ENCODE results near the gene RAPGEF2.

RAPGEF2 gene

DNA sequence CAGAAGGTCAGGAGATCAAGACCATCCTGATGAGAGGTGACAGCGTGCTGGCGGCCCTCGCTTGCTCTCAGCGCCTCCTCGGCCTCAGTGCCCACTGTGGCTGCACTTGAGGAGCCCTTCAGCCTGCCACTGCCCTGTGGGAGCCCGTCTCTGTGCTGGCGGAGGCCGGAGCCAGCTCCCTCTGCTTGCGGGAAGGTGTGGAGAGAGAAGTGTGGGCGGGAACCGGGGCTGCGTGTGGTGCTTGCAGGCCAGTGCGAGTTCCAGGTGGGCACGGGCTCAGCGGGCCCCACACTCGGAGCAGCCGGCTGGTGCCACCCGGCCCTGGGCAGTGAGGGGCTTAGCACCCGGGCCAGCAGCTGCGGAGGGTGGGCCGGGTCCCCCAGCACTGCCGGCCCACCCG is 286.9 kb downstream of the RAPGEF2 start:
- CTCF ChIA-PET = no interaction called here
- TF ChIP-seq FOXK2 (IDR thresholded peaks at IDR 0.05) (no peak), ZNF384 (IDR thresholded peaks at IDR 0.05) (no peak), FOXA1 (IDR thresholded peaks at IDR 0.05) (no peak), ELF4 (IDR thresholded peaks at IDR 0.05) (no peak), BHLHE40 (IDR thresholded peaks at IDR 0.05; ENCODE audit: borderline replicate concordance) (no peak), HDGF (IDR thresholded peaks at IDR 0.05; ENCODE audit: borderline replicate concordance) (no peak), SUZ12 (IDR thresholded peaks at IDR 0.05) (no peak), SP1 (IDR thresholded peaks at IDR 0.05) (no peak), LEF1 (IDR thresholded peaks at IDR 0.05; ENCODE audit: borderline replicate concordance) (no peak), CTBP1 (IDR thresholded peaks at IDR 0.05; ENCODE audit: borderline replicate concordance) (no peak), L3MBTL2 (conservative IDR thresholded peaks at IDR 0.05) (no peak), TARDBP (IDR thresholded peaks at IDR 0.05) (no peak), NFRKB (IDR thresholded peaks at IDR 0.05) (no peak), ARNT (IDR thresholded peaks at IDR 0.05) (no peak), FOXM1 (IDR thresholded peaks at IDR 0.05; ENCODE audit: borderline replicate concordance) (no peak)
- TF ChIP-seq, protein P1, sequence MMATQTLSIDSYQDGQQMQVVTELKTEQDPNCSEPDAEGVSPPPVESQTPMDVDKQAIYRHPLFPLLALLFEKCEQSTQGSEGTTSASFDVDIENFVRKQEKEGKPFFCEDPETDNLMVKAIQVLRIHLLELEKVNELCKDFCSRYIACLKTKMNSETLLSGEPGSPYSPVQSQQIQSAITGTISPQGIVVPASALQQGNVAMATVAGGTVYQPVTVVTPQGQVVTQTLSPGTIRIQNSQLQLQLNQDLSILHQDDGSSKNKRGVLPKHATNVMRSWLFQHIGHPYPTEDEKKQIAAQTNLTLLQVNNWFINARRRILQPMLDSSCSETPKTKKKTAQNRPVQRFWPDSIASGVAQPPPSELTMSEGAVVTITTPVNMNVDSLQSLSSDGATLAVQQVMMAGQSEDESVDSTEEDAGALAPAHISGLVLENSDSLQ (IDR thresholded peaks at IDR 0.05) = no peak
- no peak for DNase-seq (ENCODE audit: extremely low spot score)
- POLR2A ChIA-PET = no interaction called here

DNA sequence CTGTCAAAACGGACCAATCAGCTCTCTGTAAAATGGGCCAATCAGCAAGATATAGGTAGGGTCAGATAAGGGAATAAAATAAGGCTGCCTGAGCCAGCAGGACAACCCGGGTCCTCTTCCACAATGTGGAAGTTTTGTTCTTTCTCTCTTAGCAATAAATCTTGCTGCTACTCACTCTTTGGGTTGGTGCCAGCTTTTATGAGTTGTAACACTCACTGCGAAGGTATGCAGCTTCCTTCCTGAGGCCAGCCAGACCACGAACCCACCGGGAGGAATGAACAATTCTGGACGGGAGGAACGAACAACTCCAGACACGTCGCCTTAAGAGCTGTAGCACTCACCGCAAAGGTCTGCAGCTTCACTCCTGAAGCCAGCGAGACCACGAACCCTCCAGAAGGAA is 287.8 kb downstream of the RAPGEF2 start:
- TF ChIP-seq ZNF384 (IDR thresholded peaks at IDR 0.05) (no peak), CTBP1 (IDR thresholded peaks at IDR 0.05; ENCODE audit: borderline replicate concordance) (no peak), NFRKB (IDR thresholded peaks at IDR 0.05) (no peak), LEF1 (IDR thresholded peaks at IDR 0.05; ENCODE audit: borderline replicate concordance) (no peak), HDGF (IDR thresholded peaks at IDR 0.05; ENCODE audit: borderline replicate concordance) (no peak), ELF4 (IDR thresholded peaks at IDR 0.05) (no peak), L3MBTL2 (conservative IDR thresholded peaks at IDR 0.05) (no peak), TARDBP (IDR thresholded peaks at IDR 0.05) (no peak), FOXK2 (IDR thresholded peaks at IDR 0.05) (no peak), BHLHE40 (IDR thresholded peaks at IDR 0.05; ENCODE audit: borderline replicate concordance) (no peak), ARNT (IDR thresholded peaks at IDR 0.05) (no peak), SUZ12 (IDR thresholded peaks at IDR 0.05) (no peak), SP1 (IDR thresholded peaks at IDR 0.05) (no peak), FOXM1 (IDR thresholded peaks at IDR 0.05; ENCODE audit: borderline replicate concordance) (no peak), FOXA1 (IDR thresholded peaks at IDR 0.05) (no peak)
- TF ChIP-seq, protein P1 (IDR thresholded peaks at IDR 0.05) = no peak
- ChIA-PET POLR2A (no interaction called here), CTCF (no interaction called here)
- DNase-seq (ENCODE audit: extremely low spot score) = no peak

DNA sequence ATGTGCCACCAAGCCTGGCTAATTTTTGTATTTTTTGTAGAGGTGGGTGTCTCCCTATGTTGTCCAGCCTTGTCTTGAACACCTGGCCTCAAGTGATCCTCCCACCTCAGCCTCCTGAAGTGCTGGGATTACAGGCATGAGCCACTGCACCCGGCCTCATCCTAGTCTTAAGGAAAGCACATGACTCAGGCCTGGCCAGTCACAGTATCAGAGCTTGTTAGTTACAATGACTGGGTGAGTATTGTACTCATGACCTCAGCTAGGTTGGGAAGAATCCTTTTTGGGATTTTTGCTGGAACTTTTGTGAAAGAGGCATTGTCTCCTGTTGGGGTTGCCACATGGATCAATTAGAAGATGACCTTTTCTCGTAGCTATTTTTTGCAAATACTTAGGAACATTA is 292.8 kb downstream of the RAPGEF2 start:
- DNase-seq (ENCODE audit: extremely low spot score) = no peak
- TF ChIP-seq SUZ12 (IDR thresholded peaks at IDR 0.05) = no peak
- TF ChIP-seq LEF1 (IDR thresholded peaks at IDR 0.05; ENCODE audit: borderline replicate concordance) = no peak
- TF ChIP-seq, protein P1 (IDR thresholded peaks at IDR 0.05) = no peak
- TF ChIP-seq ZNF384 (IDR thresholded peaks at IDR 0.05) = no peak
- no peak for TF ChIP-seq L3MBTL2 (conservative IDR thresholded peaks at IDR 0.05)
- TF ChIP-seq HDGF (IDR thresholded peaks at IDR 0.05; ENCODE audit: borderline replicate concordance) = no peak
- no peak for TF ChIP-seq FOXA1 (IDR thresholded peaks at IDR 0.05)
- TF ChIP-seq BHLHE40 (IDR thresholded peaks at IDR 0.05; ENCODE audit: borderline replicate concordance) = no peak
- TF ChIP-seq NFRKB (IDR thresholded peaks at IDR 0.05) = no peak
- no peak for TF ChIP-seq SP1 (IDR thresholded peaks at IDR 0.05)
- no peak for TF ChIP-seq FOXK2 (IDR thresholded peaks at IDR 0.05)
- POLR2A ChIA-PET = no interaction called here
- CTCF ChIA-PET = no interaction called here

- CTCF ChIA-PET = no interaction called here
- DNase-seq (ENCODE audit: extremely low spot score) = no peak
- POLR2A ChIA-PET = no interaction called here
- TF ChIP-seq L3MBTL2 (conservative IDR thresholded peaks at IDR 0.05) (no peak), FOXA1 (IDR thresholded peaks at IDR 0.05) (no peak), CTBP1 (IDR thresholded peaks at IDR 0.05; ENCODE audit: borderline replicate concordance) (no peak), ARNT (IDR thresholded peaks at IDR 0.05) (no peak), SUZ12 (IDR thresholded peaks at IDR 0.05) (no peak), SP1 (IDR thresholded peaks at IDR 0.05) (no peak), ZNF384 (IDR thresholded peaks at IDR 0.05) (no peak), ELF4 (IDR thresholded peaks at IDR 0.05) (no peak), FOXM1 (IDR thresholded peaks at IDR 0.05; ENCODE audit: borderline replicate concordance) (no peak), LEF1 (IDR thresholded peaks at IDR 0.05; ENCODE audit: borderline replicate concordance) (no peak), TARDBP (IDR thresholded peaks at IDR 0.05) (no peak), BHLHE40 (IDR thresholded peaks at IDR 0.05; ENCODE audit: borderline replicate concordance) (no peak), HDGF (IDR thresholded peaks at IDR 0.05; ENCODE audit: borderline replicate concordance) (no peak), NFRKB (IDR thresholded peaks at IDR 0.05) (no peak)
- TF ChIP-seq, protein P1 (IDR thresholded peaks at IDR 0.05) = no peak
Observed at GRCh38 chr4:159396151-159396550, 293.3 kb downstream of the RAPGEF2 start.

GRCh38 chr4:159398236-159398638 is 295.4 kb downstream of the RAPGEF2 start:
- ChIA-PET POLR2A (no interaction called here), CTCF (no interaction called here)
- no peak for TF ChIP-seq BHLHE40 (IDR thresholded peaks at IDR 0.05; ENCODE audit: borderline replicate concordance)
- TF ChIP-seq CTBP1 (IDR thresholded peaks at IDR 0.05; ENCODE audit: borderline replicate concordance) = no peak
- no peak for TF ChIP-seq ARNT (IDR thresholded peaks at IDR 0.05)
- TF ChIP-seq SUZ12 (IDR thresholded peaks at IDR 0.05) = no peak
- TF ChIP-seq FOXM1 (IDR thresholded peaks at IDR 0.05; ENCODE audit: borderline replicate concordance) = no peak
- no peak for TF ChIP-seq ELF4 (IDR thresholded peaks at IDR 0.05)
- no peak for TF ChIP-seq NFRKB (IDR thresholded peaks at IDR 0.05)
- TF ChIP-seq HDGF (IDR thresholded peaks at IDR 0.05; ENCODE audit: borderline replicate concordance) = no peak
- no peak for TF ChIP-seq FOXA1 (IDR thresholded peaks at IDR 0.05)
- TF ChIP-seq FOXK2 (IDR thresholded peaks at IDR 0.05) = no peak
- TF ChIP-seq, protein P1 (IDR thresholded peaks at IDR 0.05) = no peak
- no peak for TF ChIP-seq ZNF384 (IDR thresholded peaks at IDR 0.05)
- TF ChIP-seq L3MBTL2 (conservative IDR thresholded peaks at IDR 0.05) = no peak
- TF ChIP-seq SP1 (IDR thresholded peaks at IDR 0.05) = no peak
- no peak for TF ChIP-seq LEF1 (IDR thresholded peaks at IDR 0.05; ENCODE audit: borderline replicate concordance)
- no peak for TF ChIP-seq TARDBP (IDR thresholded peaks at IDR 0.05)
- DNase-seq (ENCODE audit: extremely low spot score) = no peak
